Lower leg skin (tissue), 3 donors: ENCODE data around the gene MRPL10.

Experiments
- POLR2A ChIP-seq, 2 donors: fragments of 450-650 bp; IDR thresholded peaks; one replicate each; pipeline ENCODE4 v1.6.1; 2016 to 2017; ENCODE audit warnings: antibody characterized with exemption in 2 of 2, mild to moderate bottlenecking in 1 of 2, moderate library complexity in 1 of 2
- TF ChIP-seq, protein P1 (sequence below), 3 donors: fragments of 450-650 bp; IDR thresholded peaks; one replicate each; pipeline ENCODE4 v1.5.1; 2016; ENCODE audit warnings: antibody characterized with exemption in 3 of 3, mild to moderate bottlenecking in 3 of 3, moderate library complexity in 2 of 3

DNA sequence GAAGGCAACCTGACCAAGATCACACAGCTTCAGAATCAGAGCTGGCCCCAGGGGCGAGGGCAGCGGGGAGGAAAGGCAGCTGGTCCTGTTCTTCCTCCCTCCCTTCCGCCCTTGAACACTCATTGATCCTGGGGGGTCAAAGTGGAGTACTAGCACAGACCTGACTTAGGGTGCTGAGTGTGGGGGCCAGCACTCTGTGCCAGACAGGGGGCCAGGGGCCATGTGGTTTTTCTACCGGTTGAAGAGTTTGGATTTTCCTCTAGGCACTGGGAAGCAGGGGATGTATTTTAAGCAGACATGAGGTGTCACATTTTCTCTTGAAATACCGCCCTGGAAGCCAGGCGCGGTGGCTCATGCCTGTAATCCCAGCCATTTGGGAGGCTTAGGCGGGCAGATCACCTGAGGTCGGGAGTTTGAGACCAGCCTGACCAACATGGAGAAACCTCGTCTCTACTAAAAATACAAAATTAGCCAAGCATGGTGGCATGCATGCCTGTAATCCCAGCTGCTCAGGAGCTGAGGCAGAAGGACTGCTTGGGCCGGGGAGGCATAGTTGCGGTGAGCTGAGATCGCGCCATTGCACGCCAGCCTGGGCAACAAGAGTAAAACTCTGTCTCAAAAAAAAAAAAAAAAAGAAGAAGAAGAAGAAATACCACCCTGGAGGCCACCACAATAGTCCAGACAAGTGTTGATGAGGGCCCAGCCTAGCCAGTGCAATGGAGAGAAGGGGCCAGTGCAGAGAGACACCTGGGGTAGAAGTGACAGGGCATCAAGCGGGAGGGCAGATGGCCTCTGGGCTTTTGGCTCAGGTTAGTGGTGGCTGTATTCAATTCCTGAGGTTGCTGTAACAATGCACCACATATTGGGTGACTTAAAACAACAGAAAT, 25.1 kb downstream of the MRPL10 start:
- TF ChIP-seq, protein P1, sequence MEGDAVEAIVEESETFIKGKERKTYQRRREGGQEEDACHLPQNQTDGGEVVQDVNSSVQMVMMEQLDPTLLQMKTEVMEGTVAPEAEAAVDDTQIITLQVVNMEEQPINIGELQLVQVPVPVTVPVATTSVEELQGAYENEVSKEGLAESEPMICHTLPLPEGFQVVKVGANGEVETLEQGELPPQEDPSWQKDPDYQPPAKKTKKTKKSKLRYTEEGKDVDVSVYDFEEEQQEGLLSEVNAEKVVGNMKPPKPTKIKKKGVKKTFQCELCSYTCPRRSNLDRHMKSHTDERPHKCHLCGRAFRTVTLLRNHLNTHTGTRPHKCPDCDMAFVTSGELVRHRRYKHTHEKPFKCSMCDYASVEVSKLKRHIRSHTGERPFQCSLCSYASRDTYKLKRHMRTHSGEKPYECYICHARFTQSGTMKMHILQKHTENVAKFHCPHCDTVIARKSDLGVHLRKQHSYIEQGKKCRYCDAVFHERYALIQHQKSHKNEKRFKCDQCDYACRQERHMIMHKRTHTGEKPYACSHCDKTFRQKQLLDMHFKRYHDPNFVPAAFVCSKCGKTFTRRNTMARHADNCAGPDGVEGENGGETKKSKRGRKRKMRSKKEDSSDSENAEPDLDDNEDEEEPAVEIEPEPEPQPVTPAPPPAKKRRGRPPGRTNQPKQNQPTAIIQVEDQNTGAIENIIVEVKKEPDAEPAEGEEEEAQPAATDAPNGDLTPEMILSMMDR (IDR thresholded peaks at IDR 0.05) = no peak
- no peak for TF ChIP-seq POLR2A (IDR thresholded peaks at IDR 0.05)
